Body of pancreas (tissue), 4 donors: ENCODE data around the gene PCYOX1L.

Experiments
- POLR2A ChIP-seq, 3 donors: fragments of 450-650 bp; IDR thresholded peaks; one replicate each; pipeline ENCODE4 v1.6.1; 2016; ENCODE audit warnings: antibody characterized with exemption in 3 of 3, mild to moderate bottlenecking in 2 of 3
- TF ChIP-seq, protein P1 (sequence below), 7 experiments: fragments of 450-650 bp in 4 of 7; fragments of 200-600 bp in 3 of 7; sonication (generic) in 3 of 7; IDR thresholded peaks; one replicate each; pipeline ENCODE4 v1.5.1; 2016 to 2019; ENCODE audit warnings: antibody characterized with exemption in 7 of 7

DNA sequence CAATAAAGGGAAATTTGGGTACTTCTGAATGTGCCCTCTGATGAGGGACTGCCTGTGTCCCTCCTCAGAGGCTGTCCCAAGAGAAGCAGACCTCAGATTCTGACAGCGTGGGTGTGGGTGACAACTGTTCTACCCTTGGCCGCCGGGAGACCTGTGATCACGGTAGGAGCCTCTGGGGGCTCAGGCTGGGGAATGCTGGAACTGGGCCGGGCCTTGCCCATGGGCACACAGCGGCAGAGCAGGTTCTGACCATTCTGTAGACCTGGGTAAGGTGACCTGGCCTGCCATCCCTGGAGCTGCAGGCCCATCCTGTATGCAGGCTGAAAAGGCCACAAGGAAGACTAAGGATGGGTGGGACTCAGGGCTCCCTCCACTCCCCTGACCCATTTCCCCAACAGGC lies 42.1 kb upstream of the PCYOX1L start:
- TF ChIP-seq, protein P1, sequence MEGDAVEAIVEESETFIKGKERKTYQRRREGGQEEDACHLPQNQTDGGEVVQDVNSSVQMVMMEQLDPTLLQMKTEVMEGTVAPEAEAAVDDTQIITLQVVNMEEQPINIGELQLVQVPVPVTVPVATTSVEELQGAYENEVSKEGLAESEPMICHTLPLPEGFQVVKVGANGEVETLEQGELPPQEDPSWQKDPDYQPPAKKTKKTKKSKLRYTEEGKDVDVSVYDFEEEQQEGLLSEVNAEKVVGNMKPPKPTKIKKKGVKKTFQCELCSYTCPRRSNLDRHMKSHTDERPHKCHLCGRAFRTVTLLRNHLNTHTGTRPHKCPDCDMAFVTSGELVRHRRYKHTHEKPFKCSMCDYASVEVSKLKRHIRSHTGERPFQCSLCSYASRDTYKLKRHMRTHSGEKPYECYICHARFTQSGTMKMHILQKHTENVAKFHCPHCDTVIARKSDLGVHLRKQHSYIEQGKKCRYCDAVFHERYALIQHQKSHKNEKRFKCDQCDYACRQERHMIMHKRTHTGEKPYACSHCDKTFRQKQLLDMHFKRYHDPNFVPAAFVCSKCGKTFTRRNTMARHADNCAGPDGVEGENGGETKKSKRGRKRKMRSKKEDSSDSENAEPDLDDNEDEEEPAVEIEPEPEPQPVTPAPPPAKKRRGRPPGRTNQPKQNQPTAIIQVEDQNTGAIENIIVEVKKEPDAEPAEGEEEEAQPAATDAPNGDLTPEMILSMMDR (IDR thresholded peaks at IDR 0.05): no peak
- no peak for TF ChIP-seq POLR2A (IDR thresholded peaks at IDR 0.05)
